CD14-positive monocyte (primary cell): ENCODE results near the gene ZNF827. TPM values are rescaled to one million over a fixed set of nuclear protein-coding genes. Genes with fewer than 3 reads are reported as not detected.

Source experiments
- DNase-seq, 3 donors: peaks; one replicate each; pipeline ENCODE4 v3.0.0-alpha.2; 2011 to 2022
- H2AFZ ChIP-seq: 2 replicates; pipeline ENCODE4 v1.6.0; 2012; ENCODE audit warnings: mild to moderate bottlenecking, low read depth, low read length, inconsistent platforms; ENCODE audit not compliant: insufficient read depth, poor library complexity, severe bottlenecking
- H3K27ac ChIP-seq, 2 donors: 1 replicate in 1 of 2; 2 replicates in 1 of 2; pipeline ENCODE4 v1.5.1; 2012 to 2013; ENCODE audit warnings: low read length in 2 of 2, control low read depth in 1 of 2, inconsistent platforms in 1 of 2, low read depth in 1 of 2, mild to moderate bottlenecking in 1 of 2
- H3K27me3 ChIP-seq, 2 donors: one replicate each; pipeline versions ENCODE4 v1.6.0 to v1.6.1; 2011 to 2013; ENCODE audit warnings: low read length in 2 of 2; ENCODE audit not compliant: control insufficient read depth in 2 of 2, insufficient read depth in 2 of 2
- H3K36me3 ChIP-seq, 2 donors: replicated peaks in 1 of 2; 1 replicate in 1 of 2; 2 replicates in 1 of 2; pipeline versions ENCODE4 v1.5.1 to v1.6.1; 2012 to 2013; ENCODE audit warnings: low read length in 2 of 2, control low read depth in 1 of 2, inconsistent platforms in 1 of 2, mild to moderate bottlenecking in 1 of 2; ENCODE audit not compliant: insufficient read depth in 2 of 2, control insufficient read depth in 1 of 2
- H3K4me1 ChIP-seq, 2 donors: 1 replicate in 1 of 2; 2 replicates in 1 of 2; pipeline versions ENCODE4 v1.5.1 to v1.6.1; 2012 to 2013; ENCODE audit warnings: low read length in 2 of 2, control low read depth in 1 of 2, inconsistent platforms in 1 of 2, mild to moderate bottlenecking in 1 of 2, moderate library complexity in 1 of 2; ENCODE audit not compliant: insufficient read depth in 2 of 2, control insufficient read depth in 1 of 2
- H3K4me2 ChIP-seq: replicated peaks from 2 replicates; pipeline ENCODE3; 2012; ENCODE audit warnings: low read length, moderate library complexity, mild to moderate bottlenecking; ENCODE audit not compliant: poor library complexity, severe bottlenecking; ENCODE audit errors: extremely low read depth
- H3K4me3 ChIP-seq, 3 experiments: fragments of 200-600 bp in 1 of 3; sonication (generic) in 1 of 3; replicated peaks in 1 of 3; 1 replicate in 2 of 3; 2 replicates in 1 of 3; pipeline ENCODE4 v1.5.1; 2011 to 2013; ENCODE audit warnings: low read length in 3 of 3, mild to moderate bottlenecking in 3 of 3, control low read depth in 2 of 3, low read depth in 2 of 3, inconsistent platforms in 1 of 3, moderate library complexity in 1 of 3
- H3K79me2 ChIP-seq: 2 replicates; pipeline ENCODE4 v1.6.0; 2012; ENCODE audit warnings: mild to moderate bottlenecking, control low read depth, inconsistent platforms, low read length, moderate library complexity; ENCODE audit not compliant: insufficient read depth
- H3K9ac ChIP-seq: 2 replicates; pipeline ENCODE4 v1.6.0; 2017; ENCODE audit warnings: low read length, mild to moderate bottlenecking; ENCODE audit not compliant: insufficient read depth, poor library complexity, severe bottlenecking
- H3K9me3 ChIP-seq, 2 donors: replicated peaks in 1 of 2; 1 replicate in 1 of 2; 2 replicates in 1 of 2; pipeline versions ENCODE4 v1.5.1 to v1.6.1; 2012 to 2013; ENCODE audit warnings: low read length in 2 of 2, control low read depth in 1 of 2; ENCODE audit not compliant: control insufficient read depth in 1 of 2, insufficient read depth in 1 of 2
- H4K20me1 ChIP-seq: 2 replicates; pipeline ENCODE4 v1.6.0; 2012; ENCODE audit warnings: mild to moderate bottlenecking, low read length, control low read depth, moderate library complexity; ENCODE audit not compliant: insufficient read depth
- H3K27ac Mint-ChIP-seq, 7 donors: one replicate each; pipeline ENCODE4 v1.8.0; 2020; ENCODE audit warnings: mild to moderate bottlenecking in 7 of 7, mixed read lengths in 7 of 7, moderate library complexity in 6 of 7, inconsistent platforms in 2 of 7
- H3K27me3 Mint-ChIP-seq, 3 donors: one replicate each; pipeline ENCODE4 v1.8.0; 2021 to 2022; ENCODE audit warnings: low read depth in 3 of 3, mild to moderate bottlenecking in 3 of 3, mixed read lengths in 3 of 3, moderate library complexity in 3 of 3, inconsistent platforms in 1 of 3
- H3K36me3 Mint-ChIP-seq, 2 donors: one replicate each; pipeline ENCODE4 v1.8.0; 2020; ENCODE audit warnings: mixed read lengths in 2 of 2, inconsistent platforms in 1 of 2, mild to moderate bottlenecking in 1 of 2
- H3K4me1 Mint-ChIP-seq: one replicate; pipeline ENCODE4 v1.8.0; 2020; ENCODE audit warnings: mild to moderate bottlenecking, mixed read lengths
- H3K4me3 Mint-ChIP-seq, 2 donors: one replicate each; pipeline ENCODE4 v1.8.0; 2020; ENCODE audit warnings: mild to moderate bottlenecking in 2 of 2, mixed read lengths in 2 of 2, moderate library complexity in 1 of 2
- H3K9me3 Mint-ChIP-seq, 7 donors: one replicate each; pipeline ENCODE4 v1.8.0; 2020 to 2022; ENCODE audit warnings: mixed read lengths in 7 of 7, mild to moderate bottlenecking in 6 of 7, moderate library complexity in 6 of 7, inconsistent platforms in 2 of 7
- WGBS: methylation state at CpG from one replicate; pipeline ENCODE4 v1.1.5; 2013; ENCODE audit warnings: missing lambda C conversion rate; ENCODE audit not compliant: insufficient coverage; 5-methylcytosine and 5-hydroxymethylcytosine counted together
- intact Hi-C, 2 donors: fragments of 100-400 bp; cut with micrococcal nuclease; formaldehyde crosslinking; loops; one replicate each; pipeline versions ENCODE4 v1.15.0 to v1.15.1; 2023
- polyA plus RNA-seq, 3 donors: library from polyadenylated mRNA; depleted of rRNA in 1 of 3; unstranded in 2 of 3; stranded (reverse) in 1 of 3; fragments of 300-500 nt in 2 of 3; fragments of >200 nt in 1 of 3; fragmentation: Illumina TruSeq in 2 of 3; gene quantifications; 1 replicate in 2 of 3; 2 replicates in 1 of 3; pipeline ENCODE4 v1.2.3, GENCODE V29; 2012 to 2021
- TF ChIP-seq, protein P1 (sequence below): fragments of 200-600 bp; IDR thresholded peaks from one replicate; pipeline ENCODE4 v1.8.0; 2022; ENCODE audit warnings: antibody characterized with exemption, mild to moderate bottlenecking

The ZNF827 gene
- polyA plus RNA-seq, 3 donors, result 0.04 TPM; not detected in 2

DNA sequence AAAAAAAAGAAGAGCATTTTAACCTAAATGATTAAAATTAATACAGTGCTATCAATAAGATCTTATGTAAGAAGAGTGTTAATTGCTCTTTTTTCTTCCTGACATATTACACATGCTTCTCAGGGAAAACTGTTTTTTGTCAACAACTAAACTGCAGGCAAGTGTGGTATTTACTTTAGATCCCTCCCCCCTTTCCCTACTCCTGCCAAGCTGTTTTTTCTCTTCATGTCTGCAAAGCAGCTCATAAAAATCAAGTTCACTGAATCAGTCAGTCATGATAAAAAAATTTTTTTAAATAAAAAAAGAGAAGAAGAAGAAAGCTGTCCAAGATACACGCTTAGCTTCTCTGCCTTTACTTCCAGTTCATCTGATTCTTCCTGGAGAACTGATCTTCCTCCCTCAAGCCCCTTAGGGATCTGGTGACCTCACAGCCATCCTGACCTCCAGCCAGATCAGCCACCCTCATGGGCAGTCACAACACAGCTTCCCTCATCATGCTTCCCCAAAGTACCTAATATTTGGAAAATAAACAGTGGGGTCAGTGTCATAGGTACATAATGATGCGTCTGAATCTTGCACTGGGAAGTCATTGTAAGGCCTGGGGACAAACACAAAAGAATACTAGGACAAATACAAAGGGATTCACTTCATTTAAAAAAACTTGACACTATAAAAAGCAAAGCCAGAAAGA is 87.0 kb downstream of the ZNF827 start:
- H3K27ac Mint-ChIP-seq, result no peak overlapping the region
- Histone ChIP-seq H4K20me1 (no peaks in the 10 kb centered on the region), H3K36me3 (no peaks in the 10 kb centered on the region), H3K27me3 (no peaks in the 10 kb centered on the region), H3K4me1 (peaks cover 6% of the 10 kb centered on the region in 2 donors), H3K4me3 (no peak overlapping the region), H3K4me2 (no peak overlapping the region), H3K27ac (no peak overlapping the region), H3K9ac (no peak overlapping the region), H3K79me2 (no peaks in the 10 kb centered on the region), H3K9me3 (no peaks in the 10 kb centered on the region), H2AFZ (no peak overlapping the region)
- peaks cover 0 to 1% (median 0%) of the 10 kb centered on the region in 3 donors for H3K27me3 Mint-ChIP-seq
- no peaks in the 10 kb centered on the region for H3K36me3 Mint-ChIP-seq
- H3K4me3 Mint-ChIP-seq, result no peak overlapping the region
- DNase-seq, result no peak
- peaks cover 0 to 2% (median 0%) of the 10 kb centered on the region in 7 donors for H3K9me3 Mint-ChIP-seq
- TF ChIP-seq, protein P1, sequence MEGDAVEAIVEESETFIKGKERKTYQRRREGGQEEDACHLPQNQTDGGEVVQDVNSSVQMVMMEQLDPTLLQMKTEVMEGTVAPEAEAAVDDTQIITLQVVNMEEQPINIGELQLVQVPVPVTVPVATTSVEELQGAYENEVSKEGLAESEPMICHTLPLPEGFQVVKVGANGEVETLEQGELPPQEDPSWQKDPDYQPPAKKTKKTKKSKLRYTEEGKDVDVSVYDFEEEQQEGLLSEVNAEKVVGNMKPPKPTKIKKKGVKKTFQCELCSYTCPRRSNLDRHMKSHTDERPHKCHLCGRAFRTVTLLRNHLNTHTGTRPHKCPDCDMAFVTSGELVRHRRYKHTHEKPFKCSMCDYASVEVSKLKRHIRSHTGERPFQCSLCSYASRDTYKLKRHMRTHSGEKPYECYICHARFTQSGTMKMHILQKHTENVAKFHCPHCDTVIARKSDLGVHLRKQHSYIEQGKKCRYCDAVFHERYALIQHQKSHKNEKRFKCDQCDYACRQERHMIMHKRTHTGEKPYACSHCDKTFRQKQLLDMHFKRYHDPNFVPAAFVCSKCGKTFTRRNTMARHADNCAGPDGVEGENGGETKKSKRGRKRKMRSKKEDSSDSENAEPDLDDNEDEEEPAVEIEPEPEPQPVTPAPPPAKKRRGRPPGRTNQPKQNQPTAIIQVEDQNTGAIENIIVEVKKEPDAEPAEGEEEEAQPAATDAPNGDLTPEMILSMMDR, result no peak
- intact Hi-C loops, result no loop called here
- H3K4me1 Mint-ChIP-seq, result peaks cover 19% of the 10 kb centered on the region
- no CpG with 5 or more reads among the region's 2 CpGs for WGBS

DNA sequence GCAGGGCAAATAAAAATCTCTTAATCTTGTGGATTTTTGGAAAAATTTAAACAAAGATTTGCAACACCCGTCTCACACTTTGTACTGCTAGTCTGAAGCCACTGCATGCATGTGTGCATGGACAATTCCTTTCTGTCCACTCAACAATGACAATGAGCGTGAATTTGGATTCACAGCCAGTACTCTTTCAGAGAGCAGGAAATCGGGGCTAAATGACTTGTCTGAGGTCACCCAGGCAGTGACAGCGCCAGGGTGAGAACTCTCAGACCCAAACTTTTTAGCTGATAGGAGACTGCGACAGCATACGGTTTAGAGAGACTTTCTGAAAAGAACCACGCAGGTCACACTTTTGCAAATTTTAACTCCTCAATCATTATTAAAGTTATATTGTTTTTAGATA is 90.9 kb downstream of the ZNF827 start:
- intact Hi-C loops, result no loop called here
- WGBS, result 67% methylated on average over 3 of the region's 7 CpGs

More for the DNA sequence above, 90.9 kb downstream of the ZNF827 start:
- Histone ChIP-seq H3K27ac (no peak overlapping the region), H4K20me1 (no peaks in the 10 kb centered on the region), H3K36me3 (no peaks in the 10 kb centered on the region), H3K79me2 (no peaks in the 10 kb centered on the region), H3K4me2 (no peak overlapping the region), H3K27me3 (no peaks in the 10 kb centered on the region), H3K9me3 (no peaks in the 10 kb centered on the region), H2AFZ (no peak overlapping the region), H3K4me3 (no peak overlapping the region), H3K9ac (no peak overlapping the region), H3K4me1 (peaks cover 14 to 15% of the 10 kb centered on the region in 2 donors)
- Mint-ChIP-seq H3K4me1 (peaks cover 27% of the 10 kb centered on the region), H3K27ac (no peak overlapping the region), H3K36me3 (no peaks in the 10 kb centered on the region), H3K9me3 (peaks cover 0 to 2% (median 0%) of the 10 kb centered on the region in 7 donors), H3K4me3 (no peak overlapping the region), H3K27me3 (peaks cover 1 to 2% (median 1%) of the 10 kb centered on the region in 3 donors)
- no peak for DNase-seq
- TF ChIP-seq, protein P1, result no peak
